GM23338 (cell line): ENCODE measurements around the gene USH1C. TPM values are rescaled to one million over a fixed set of nuclear protein-coding genes. Genes with fewer than 3 reads are reported as not detected.

Experiments
- ATAC-seq: fragments of 200-7000 bp; cut with Tn5 transposase; 3 replicates; pipeline ENCODE4 v1.9.1; 2020
- DNase-seq: peaks from one replicate; pipeline ENCODE4 v3.0.0-alpha.2; 2015; ENCODE audit warnings: low spot score
- H2AFZ ChIP-seq: fragments of 200-600 bp; sonication (generic); 2 replicates; pipeline ENCODE4 v1.8.0; 2016; ENCODE audit warnings: antibody characterized with exemption, mild to moderate bottlenecking, moderate library complexity
- H3F3A ChIP-seq: fragments of 200-600 bp; sonication (generic); replicated peaks from 2 replicates; pipeline ENCODE4 v1.8.0; 2017; ENCODE audit warnings: antibody characterized with exemption, mixed run types, low read depth
- H3K27ac ChIP-seq: fragments of 200-600 bp; sonication (generic); 2 replicates; pipeline ENCODE4 v1.6.1; 2016; ENCODE audit warnings: low read depth
- H3K27me3 ChIP-seq: fragments of 200-600 bp; sonication (generic); 2 replicates; pipeline ENCODE4 v1.8.0; 2016; ENCODE audit warnings: mild to moderate bottlenecking, mixed run types, moderate library complexity; ENCODE audit not compliant: insufficient read depth
- H3K36me3 ChIP-seq: fragments of 200-600 bp; sonication (generic); 2 replicates; pipeline ENCODE4 v1.8.0; 2016; ENCODE audit warnings: mild to moderate bottlenecking; ENCODE audit not compliant: insufficient read depth
- H3K4me1 ChIP-seq: fragments of 200-600 bp; sonication (generic); 2 replicates; pipeline ENCODE4 v1.8.0; 2016; ENCODE audit warnings: mild to moderate bottlenecking, moderate library complexity; ENCODE audit not compliant: insufficient read depth
- H3K4me2 ChIP-seq: fragments of 200-600 bp; sonication (generic); 2 replicates; pipeline ENCODE4 v1.7.1; 2017; ENCODE audit warnings: mixed run types
- H3K4me3 ChIP-seq: fragments of 200-600 bp; sonication (generic); 2 replicates; pipeline ENCODE4 v1.6.1; 2016; ENCODE audit warnings: mixed run types
- H3K79me2 ChIP-seq: fragments of 200-600 bp; sonication (generic); replicated peaks from 2 replicates; pipeline ENCODE4 v1.8.0; 2017; ENCODE audit warnings: mild to moderate bottlenecking; ENCODE audit not compliant: insufficient read depth
- H3K9me2 ChIP-seq: fragments of 200-600 bp; sonication (generic); 2 replicates; pipeline ENCODE4 v1.8.0; 2017; ENCODE audit not compliant: insufficient read depth
- H4K20me1 ChIP-seq: fragments of 200-600 bp; sonication (generic); replicated peaks from 2 replicates; pipeline ENCODE4 v1.8.0; 2017; ENCODE audit warnings: mild to moderate bottlenecking; ENCODE audit not compliant: insufficient read depth
- H3K27ac Mint-ChIP-seq: 2 replicates; pipeline ENCODE4 v1.8.0; 2020; ENCODE audit warnings: inconsistent platforms, mild to moderate bottlenecking, moderate library complexity, mixed read lengths
- H3K27me3 Mint-ChIP-seq: 3 replicates; pipeline ENCODE4 v1.8.0; 2022; ENCODE audit warnings: low read depth, mild to moderate bottlenecking, moderate library complexity, mixed read lengths, inconsistent platforms; ENCODE audit not compliant: insufficient read depth, poor library complexity
- H3K36me3 Mint-ChIP-seq: 3 replicates; pipeline ENCODE4 v1.8.0; 2021; ENCODE audit warnings: low read depth, mild to moderate bottlenecking, inconsistent platforms, moderate library complexity, mixed read lengths
- H3K4me1 Mint-ChIP-seq: 3 replicates; pipeline ENCODE4 v1.8.0; 2020; ENCODE audit warnings: mild to moderate bottlenecking, inconsistent platforms, mixed read lengths
- H3K4me3 Mint-ChIP-seq: 3 replicates; pipeline ENCODE4 v1.8.0; 2021; ENCODE audit warnings: moderate library complexity, mild to moderate bottlenecking, inconsistent platforms, mixed read lengths
- H3K9me3 Mint-ChIP-seq: 3 replicates; pipeline ENCODE4 v1.8.0; 2020; ENCODE audit warnings: moderate library complexity, mild to moderate bottlenecking, inconsistent platforms, mixed read lengths
- CREB1 ChIP-seq: fragments of 250-450 bp; sonication (Bioruptor Pico); IDR thresholded peaks from 2 replicates; pipeline ENCODE4 v1.5.0; 2020; ENCODE audit warnings: low read depth, mild to moderate bottlenecking, moderate library complexity
- EZH2 ChIP-seq: fragments of 200-600 bp; sonication (generic); IDR thresholded peaks from one replicate; pipeline ENCODE4 v1.8.0; 2017; ENCODE audit warnings: antibody characterized with exemption, mild to moderate bottlenecking, low read depth; ENCODE audit not compliant: unreplicated experiment
- EZH2phosphoT487 ChIP-seq: fragments of 200-600 bp; sonication (generic); IDR thresholded peaks from one replicate; pipeline ENCODE4 v1.8.1; 2018; ENCODE audit warnings: antibody characterized with exemption; ENCODE audit not compliant: unreplicated experiment
- JUNB ChIP-seq: IDR thresholded peaks from one replicate; pipeline ENCODE4 v1.6.1; 2016; ENCODE audit warnings: antibody characterized with exemption; ENCODE audit not compliant: unreplicated experiment
- NANOG ChIP-seq: IDR thresholded peaks from 2 replicates; pipeline ENCODE4 v1.6.1; 2016; ENCODE audit warnings: antibody characterized with exemption, borderline replicate concordance
- POLR2AphosphoS5 ChIP-seq: IDR thresholded peaks from 2 replicates; pipeline ENCODE4 v1.6.1; 2016; ENCODE audit warnings: antibody characterized with exemption, low read depth
- STAT1 ChIP-seq: IDR thresholded peaks from one replicate; pipeline ENCODE4 v1.6.1; 2016; ENCODE audit warnings: antibody characterized with exemption; ENCODE audit not compliant: unreplicated experiment
- ZNF114 ChIP-seq: fragments of 250-450 bp; sonication (Bioruptor Pico); IDR thresholded peaks from 2 replicates; pipeline ENCODE4 v1.5.0; 2020; ENCODE audit warnings: mild to moderate bottlenecking, moderate library complexity
- ZNF331 ChIP-seq: fragments of 250-450 bp; sonication (Bioruptor Pico); IDR thresholded peaks from 2 replicates; pipeline ENCODE4 v1.5.0; 2020; ENCODE audit warnings: low read depth, mild to moderate bottlenecking, moderate library complexity
- polyA plus RNA-seq: library from polyadenylated mRNA; unstranded; fragments of >200 nt; fragmentation: Nextera tagmentation; extraction: Ambion mirVana; gene quantifications from 2 replicates; pipeline ENCODE4 v1.2.1, GENCODE V29; 2016
- total RNA-seq: library from RNA; depleted of rRNA; stranded (reverse); fragments of >200 nt; shearing (Covaris generic); gene quantifications from 2 replicates; pipeline ENCODE4 v1.2.3, GENCODE V29; 2014
- TF ChIP-seq, protein P1 (sequence below): IDR thresholded peaks from 2 replicates; pipeline ENCODE4 v1.6.1; 2016; ENCODE audit warnings: antibody characterized with exemption
- TF ChIP-seq, protein P2 (sequence below), 2 experiments: fragments of 200-600 bp in 1 of 2; sonication (generic) in 1 of 2; conservative IDR thresholded peaks; 2 replicates each; pipeline versions ENCODE4 v1.5.1 to v1.6.1; 2016 to 2017; ENCODE audit warnings: antibody characterized with exemption in 2 of 2, low read depth in 2 of 2, mild to moderate bottlenecking in 2 of 2, moderate library complexity in 1 of 2
- TF ChIP-seq, protein P3 (sequence below): fragments of 250-450 bp; sonication (Bioruptor Pico); IDR thresholded peaks from 2 replicates; pipeline ENCODE4 v1.5.0; 2020; ENCODE audit warnings: mild to moderate bottlenecking, moderate library complexity
- TF ChIP-seq, protein P4 (sequence below): IDR thresholded peaks from one replicate; pipeline ENCODE4 v1.6.1; 2018; ENCODE audit warnings: antibody characterized with exemption; ENCODE audit not compliant: unreplicated experiment

USH1C gene
- total and polyA plus RNA-seq, 2 experiments from 2014 or later, result 1.3 to 1.8 TPM

DNA sequence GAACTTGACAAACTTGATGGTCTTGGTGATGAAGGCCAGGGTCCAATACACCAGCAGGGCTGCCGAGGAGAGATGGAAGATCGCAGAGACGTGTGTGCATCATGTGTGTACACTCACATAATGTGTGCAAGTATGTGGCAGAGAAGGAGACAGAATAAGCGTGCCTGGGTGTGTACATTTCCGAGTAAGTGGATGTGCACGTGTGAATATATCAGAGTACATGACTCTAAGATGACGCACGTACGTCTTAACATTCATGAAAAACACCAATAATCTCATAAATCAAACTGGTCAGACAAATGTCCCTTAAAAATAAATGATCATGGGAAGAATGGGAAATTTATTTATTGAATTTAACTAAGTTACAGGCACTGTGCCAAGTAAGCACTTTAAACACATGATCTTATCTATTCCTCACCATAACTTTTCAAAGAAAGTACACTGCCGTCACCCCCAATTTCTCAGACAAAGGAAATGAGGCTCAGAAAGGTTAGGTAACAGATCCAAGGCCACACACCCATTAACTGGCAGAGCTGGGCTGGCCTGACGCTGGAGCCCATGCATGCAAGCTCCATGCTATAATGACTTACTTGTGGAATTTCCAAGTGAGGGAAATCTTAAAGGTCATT is 80.6 kb downstream of the USH1C start:
- ATAC-seq (no peak), DNase-seq (no peak)
- no peak overlapping the region for H3K4me2 ChIP-seq
- H3F3A ChIP-seq, result no peaks in the 10 kb centered on the region
- no peaks in the 10 kb centered on the region for H3K79me2 ChIP-seq
- H2AFZ ChIP-seq, result no peak overlapping the region
- no peaks in the 10 kb centered on the region for H3K4me1 ChIP-seq
- no peaks in the 10 kb centered on the region for H3K9me2 ChIP-seq
- no peaks in the 10 kb centered on the region for H3K9me3 Mint-ChIP-seq
- no peak overlapping the region for H3K27ac ChIP-seq
- no peaks in the 10 kb centered on the region for H3K27me3 ChIP-seq
- no peak for TF ChIP-seq CREB1 (CRISPR knock-in tag)
- no peak for TF ChIP-seq NANOG
- TF ChIP-seq JUNB, result no peak
- TF ChIP-seq, protein P1, sequence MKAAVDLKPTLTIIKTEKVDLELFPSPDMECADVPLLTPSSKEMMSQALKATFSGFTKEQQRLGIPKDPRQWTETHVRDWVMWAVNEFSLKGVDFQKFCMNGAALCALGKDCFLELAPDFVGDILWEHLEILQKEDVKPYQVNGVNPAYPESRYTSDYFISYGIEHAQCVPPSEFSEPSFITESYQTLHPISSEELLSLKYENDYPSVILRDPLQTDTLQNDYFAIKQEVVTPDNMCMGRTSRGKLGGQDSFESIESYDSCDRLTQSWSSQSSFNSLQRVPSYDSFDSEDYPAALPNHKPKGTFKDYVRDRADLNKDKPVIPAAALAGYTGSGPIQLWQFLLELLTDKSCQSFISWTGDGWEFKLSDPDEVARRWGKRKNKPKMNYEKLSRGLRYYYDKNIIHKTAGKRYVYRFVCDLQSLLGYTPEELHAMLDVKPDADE, result no peak
- TF ChIP-seq, protein P2, sequence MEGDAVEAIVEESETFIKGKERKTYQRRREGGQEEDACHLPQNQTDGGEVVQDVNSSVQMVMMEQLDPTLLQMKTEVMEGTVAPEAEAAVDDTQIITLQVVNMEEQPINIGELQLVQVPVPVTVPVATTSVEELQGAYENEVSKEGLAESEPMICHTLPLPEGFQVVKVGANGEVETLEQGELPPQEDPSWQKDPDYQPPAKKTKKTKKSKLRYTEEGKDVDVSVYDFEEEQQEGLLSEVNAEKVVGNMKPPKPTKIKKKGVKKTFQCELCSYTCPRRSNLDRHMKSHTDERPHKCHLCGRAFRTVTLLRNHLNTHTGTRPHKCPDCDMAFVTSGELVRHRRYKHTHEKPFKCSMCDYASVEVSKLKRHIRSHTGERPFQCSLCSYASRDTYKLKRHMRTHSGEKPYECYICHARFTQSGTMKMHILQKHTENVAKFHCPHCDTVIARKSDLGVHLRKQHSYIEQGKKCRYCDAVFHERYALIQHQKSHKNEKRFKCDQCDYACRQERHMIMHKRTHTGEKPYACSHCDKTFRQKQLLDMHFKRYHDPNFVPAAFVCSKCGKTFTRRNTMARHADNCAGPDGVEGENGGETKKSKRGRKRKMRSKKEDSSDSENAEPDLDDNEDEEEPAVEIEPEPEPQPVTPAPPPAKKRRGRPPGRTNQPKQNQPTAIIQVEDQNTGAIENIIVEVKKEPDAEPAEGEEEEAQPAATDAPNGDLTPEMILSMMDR (conservative IDR thresholded peaks at IDR 0.05; ENCODE audit: low read depth in 2 of 2), result no peak
- TF ChIP-seq, protein P3, sequence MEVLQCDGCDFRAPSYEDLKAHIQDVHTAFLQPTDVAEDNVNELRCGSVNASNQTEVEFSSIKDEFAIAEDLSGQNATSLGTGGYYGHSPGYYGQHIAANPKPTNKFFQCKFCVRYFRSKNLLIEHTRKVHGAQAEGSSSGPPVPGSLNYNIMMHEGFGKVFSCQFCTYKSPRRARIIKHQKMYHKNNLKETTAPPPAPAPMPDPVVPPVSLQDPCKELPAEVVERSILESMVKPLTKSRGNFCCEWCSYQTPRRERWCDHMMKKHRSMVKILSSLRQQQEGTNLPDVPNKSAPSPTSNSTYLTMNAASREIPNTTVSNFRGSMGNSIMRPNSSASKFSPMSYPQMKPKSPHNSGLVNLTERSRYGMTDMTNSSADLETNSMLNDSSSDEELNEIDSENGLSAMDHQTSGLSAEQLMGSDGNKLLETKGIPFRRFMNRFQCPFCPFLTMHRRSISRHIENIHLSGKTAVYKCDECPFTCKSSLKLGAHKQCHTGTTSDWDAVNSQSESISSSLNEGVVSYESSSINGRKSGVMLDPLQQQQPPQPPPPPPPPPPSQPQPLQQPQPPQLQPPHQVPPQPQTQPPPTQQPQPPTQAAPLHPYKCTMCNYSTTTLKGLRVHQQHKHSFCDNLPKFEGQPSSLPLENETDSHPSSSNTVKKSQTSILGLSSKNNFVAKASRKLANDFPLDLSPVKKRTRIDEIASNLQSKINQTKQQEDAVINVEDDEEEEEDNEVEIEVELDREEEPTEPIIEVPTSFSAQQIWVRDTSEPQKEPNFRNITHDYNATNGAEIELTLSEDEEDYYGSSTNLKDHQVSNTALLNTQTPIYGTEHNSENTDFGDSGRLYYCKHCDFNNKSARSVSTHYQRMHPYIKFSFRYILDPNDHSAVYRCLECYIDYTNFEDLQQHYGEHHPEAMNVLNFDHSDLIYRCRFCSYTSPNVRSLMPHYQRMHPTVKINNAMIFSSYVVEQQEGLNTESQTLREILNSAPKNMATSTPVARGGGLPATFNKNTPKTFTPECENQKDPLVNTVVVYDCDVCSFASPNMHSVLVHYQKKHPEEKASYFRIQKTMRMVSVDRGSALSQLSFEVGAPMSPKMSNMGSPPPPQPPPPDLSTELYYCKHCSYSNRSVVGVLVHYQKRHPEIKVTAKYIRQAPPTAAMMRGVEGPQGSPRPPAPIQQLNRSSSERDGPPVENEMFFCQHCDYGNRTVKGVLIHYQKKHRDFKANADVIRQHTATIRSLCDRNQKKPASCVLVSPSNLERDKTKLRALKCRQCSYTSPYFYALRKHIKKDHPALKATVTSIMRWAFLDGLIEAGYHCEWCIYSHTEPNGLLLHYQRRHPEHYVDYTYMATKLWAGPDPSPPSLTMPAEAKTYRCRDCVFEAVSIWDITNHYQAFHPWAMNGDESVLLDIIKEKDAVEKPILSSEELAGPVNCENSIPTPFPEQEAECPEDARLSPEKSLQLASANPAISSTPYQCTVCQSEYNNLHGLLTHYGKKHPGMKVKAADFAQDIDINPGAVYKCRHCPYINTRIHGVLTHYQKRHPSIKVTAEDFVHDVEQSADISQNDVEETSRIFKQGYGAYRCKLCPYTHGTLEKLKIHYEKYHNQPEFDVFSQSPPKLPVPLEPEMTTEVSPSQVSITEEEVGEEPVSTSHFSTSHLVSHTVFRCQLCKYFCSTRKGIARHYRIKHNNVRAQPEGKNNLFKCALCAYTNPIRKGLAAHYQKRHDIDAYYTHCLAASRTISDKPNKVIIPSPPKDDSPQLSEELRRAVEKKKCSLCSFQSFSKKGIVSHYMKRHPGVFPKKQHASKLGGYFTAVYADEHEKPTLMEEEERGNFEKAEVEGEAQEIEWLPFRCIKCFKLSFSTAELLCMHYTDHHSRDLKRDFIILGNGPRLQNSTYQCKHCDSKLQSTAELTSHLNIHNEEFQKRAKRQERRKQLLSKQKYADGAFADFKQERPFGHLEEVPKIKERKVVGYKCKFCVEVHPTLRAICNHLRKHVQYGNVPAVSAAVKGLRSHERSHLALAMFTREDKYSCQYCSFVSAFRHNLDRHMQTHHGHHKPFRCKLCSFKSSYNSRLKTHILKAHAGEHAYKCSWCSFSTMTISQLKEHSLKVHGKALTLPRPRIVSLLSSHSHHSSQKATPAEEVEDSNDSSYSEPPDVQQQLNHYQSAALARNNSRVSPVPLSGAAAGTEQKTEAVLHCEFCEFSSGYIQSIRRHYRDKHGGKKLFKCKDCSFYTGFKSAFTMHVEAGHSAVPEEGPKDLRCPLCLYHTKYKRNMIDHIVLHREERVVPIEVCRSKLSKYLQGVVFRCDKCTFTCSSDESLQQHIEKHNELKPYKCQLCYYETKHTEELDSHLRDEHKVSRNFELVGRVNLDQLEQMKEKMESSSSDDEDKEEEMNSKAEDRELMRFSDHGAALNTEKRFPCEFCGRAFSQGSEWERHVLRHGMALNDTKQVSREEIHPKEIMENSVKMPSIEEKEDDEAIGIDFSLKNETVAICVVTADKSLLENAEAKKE, result no peak
- TF ChIP-seq STAT1, result no peak
- no peak for TF ChIP-seq EZH2phosphoT487
- TF ChIP-seq EZH2, result no peak
- no peak for TF ChIP-seq ZNF331 (CRISPR knock-in tag)
- TF ChIP-seq ZNF114 (CRISPR knock-in tag), result no peak
- TF ChIP-seq, protein P4, sequence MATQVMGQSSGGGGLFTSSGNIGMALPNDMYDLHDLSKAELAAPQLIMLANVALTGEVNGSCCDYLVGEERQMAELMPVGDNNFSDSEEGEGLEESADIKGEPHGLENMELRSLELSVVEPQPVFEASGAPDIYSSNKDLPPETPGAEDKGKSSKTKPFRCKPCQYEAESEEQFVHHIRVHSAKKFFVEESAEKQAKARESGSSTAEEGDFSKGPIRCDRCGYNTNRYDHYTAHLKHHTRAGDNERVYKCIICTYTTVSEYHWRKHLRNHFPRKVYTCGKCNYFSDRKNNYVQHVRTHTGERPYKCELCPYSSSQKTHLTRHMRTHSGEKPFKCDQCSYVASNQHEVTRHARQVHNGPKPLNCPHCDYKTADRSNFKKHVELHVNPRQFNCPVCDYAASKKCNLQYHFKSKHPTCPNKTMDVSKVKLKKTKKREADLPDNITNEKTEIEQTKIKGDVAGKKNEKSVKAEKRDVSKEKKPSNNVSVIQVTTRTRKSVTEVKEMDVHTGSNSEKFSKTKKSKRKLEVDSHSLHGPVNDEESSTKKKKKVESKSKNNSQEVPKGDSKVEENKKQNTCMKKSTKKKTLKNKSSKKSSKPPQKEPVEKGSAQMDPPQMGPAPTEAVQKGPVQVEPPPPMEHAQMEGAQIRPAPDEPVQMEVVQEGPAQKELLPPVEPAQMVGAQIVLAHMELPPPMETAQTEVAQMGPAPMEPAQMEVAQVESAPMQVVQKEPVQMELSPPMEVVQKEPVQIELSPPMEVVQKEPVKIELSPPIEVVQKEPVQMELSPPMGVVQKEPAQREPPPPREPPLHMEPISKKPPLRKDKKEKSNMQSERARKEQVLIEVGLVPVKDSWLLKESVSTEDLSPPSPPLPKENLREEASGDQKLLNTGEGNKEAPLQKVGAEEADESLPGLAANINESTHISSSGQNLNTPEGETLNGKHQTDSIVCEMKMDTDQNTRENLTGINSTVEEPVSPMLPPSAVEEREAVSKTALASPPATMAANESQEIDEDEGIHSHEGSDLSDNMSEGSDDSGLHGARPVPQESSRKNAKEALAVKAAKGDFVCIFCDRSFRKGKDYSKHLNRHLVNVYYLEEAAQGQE, result no peak
- TF ChIP-seq POLR2AphosphoS5, result no peak
- no peak overlapping the region for H3K4me3 Mint-ChIP-seq
- H4K20me1 ChIP-seq, result no peaks in the 10 kb centered on the region
- no peaks in the 10 kb centered on the region for H3K36me3 ChIP-seq
- peaks cover 4% of the 10 kb centered on the region for H3K27me3 Mint-ChIP-seq
- no peak overlapping the region for H3K4me3 ChIP-seq
- H3K4me1 Mint-ChIP-seq, result peaks cover 4% of the 10 kb centered on the region
- no peaks in the 10 kb centered on the region for H3K36me3 Mint-ChIP-seq
- no peak overlapping the region for H3K27ac Mint-ChIP-seq
